ENCODE data around the gene NEDD4. TPM values are rescaled to one million over a fixed set of nuclear protein-coding genes. Genes with fewer than 3 reads are reported as not detected.
A peak's percentile ranks its signal among the peaks of the same experiment; 100 is the strongest.

NEDD4 gene
- total and polyA plus RNA-seq, 12 donors, result 2.5 to 20.5 (median 9.5) TPM

- H3K27me3 ChIP-seq, result no peaks in the 10 kb centered on the region
- intact Hi-C loops (cut with DNase I), result no loop called here
- no peaks in the 10 kb centered on the region for H3K4me1 ChIP-seq (replicated peaks in 1 of 2)
- no peak overlapping the region for H3K4me3 ChIP-seq
- no peak for TF ChIP-seq CTCF (IDR thresholded peaks at IDR 0.05)
- TF ChIP-seq POLR2A (IDR thresholded peaks at IDR 0.05), result no peak
- H3K9me3 ChIP-seq (replicated peaks in 1 of 3), result no peaks in the 10 kb centered on the region
- no peak for DNase-seq
- H3K27ac ChIP-seq, result no peak overlapping the region
- H3K36me3 ChIP-seq (replicated peaks in 1 of 2), result no peaks in the 10 kb centered on the region
- WGBS, 4 donors, result 82 to 91% (median 86%) methylated on average over 1 of the region's 1 CpG
These were observed 6.2 kb upstream of the NEDD4 start for GRCh38 chr15:55999658-56000057.

- H3K4me3 ChIP-seq, result no peak overlapping the region
- H3K27me3 ChIP-seq, result no peaks in the 10 kb centered on the region
- peaks cover 0 to 4% of the 10 kb centered on the region in 2 donors for H3K4me1 ChIP-seq (replicated peaks in 1 of 2)
- 86 to 92% (median 90%) methylated on average over 1 of the region's 1 CpG for WGBS, 4 donors
- no peak overlapping the region for H3K27ac ChIP-seq
- DNase-seq, result no peak
- TF ChIP-seq POLR2A (IDR thresholded peaks at IDR 0.05) (no peak), CTCF (IDR thresholded peaks at IDR 0.05) (no peak)
- no peaks in the 10 kb centered on the region for H3K9me3 ChIP-seq (replicated peaks in 1 of 3)
- intact Hi-C loops (cut with DNase I), result no loop called here
- no peaks in the 10 kb centered on the region for H3K36me3 ChIP-seq (replicated peaks in 1 of 2)
These were observed 5.1 kb upstream of the NEDD4 start for GRCh38 chr15:55998478-55998877.

GRCh38 chr15:55993804-55994560, 570 bp upstream of the NEDD4 start:
- WGBS, 4 donors, result 1 to 2% (median 2%) methylated on average over 21 to 41 of the region's 41 CpGs

GRCh38 chr15:55992769-55993110, 672 bp downstream of the NEDD4 start:
- H3K36me3 ChIP-seq (replicated peaks in 1 of 2), result no peaks in the 10 kb centered on the region
- TF ChIP-seq CTCF (IDR thresholded peaks at IDR 0.05) (no peak), POLR2A (IDR thresholded peaks at IDR 0.05) (no peak)
- H3K27me3 ChIP-seq, result no peaks in the 10 kb centered on the region
- intact Hi-C loops (cut with DNase I), result no loop called here
- peaks cover 0 to 14% of the 10 kb centered on the region in 2 donors for H3K4me1 ChIP-seq (replicated peaks in 1 of 2)
- no peak for DNase-seq
- WGBS, 4 donors, result 0 to 1% (median 1%) methylated on average over 9 of the region's 9 CpGs
- no peaks in the 10 kb centered on the region for H3K9me3 ChIP-seq (replicated peaks in 1 of 3)
- peak overlapping the region; percentile 77 to 99 (median 80) for H3K4me3 ChIP-seq
- peak overlapping the region in 4 of 5 donors; percentile 75 to 95 (median 87) for H3K27ac ChIP-seq

More at GRCh38 chr15:55993804-55994560, 570 bp upstream of the NEDD4 start:
- H3K4me1 ChIP-seq (replicated peaks in 1 of 2), result peaks cover 0 to 14% of the 10 kb centered on the region in 2 donors
- H3K27me3 ChIP-seq, result no peaks in the 10 kb centered on the region
- H3K4me3 ChIP-seq, result peak overlapping the region in 2 of 4 donors; percentile 81 to 99
- DNase-seq, result peak in 5 of 7 donors; percentile 52 to 74 (median 62)
- TF ChIP-seq POLR2A (IDR thresholded peaks at IDR 0.05) (no peak), CTCF (IDR thresholded peaks at IDR 0.05) (no peak)
- H3K9me3 ChIP-seq (replicated peaks in 1 of 3), result no peaks in the 10 kb centered on the region
- intact Hi-C loops (cut with DNase I), result no loop called here
- H3K36me3 ChIP-seq (replicated peaks in 1 of 2), result no peaks in the 10 kb centered on the region
- H3K27ac ChIP-seq, result peak overlapping the region in 3 of 5 donors; percentile 80 to 95 (median 94)
